K562 (cell line): ENCODE results near the gene GPR78. TPM values are rescaled to one million over a fixed set of nuclear protein-coding genes. Genes with fewer than 3 reads are reported as not detected.

Experiments used
- CBX8 ChIP-seq: fragments of 200-600 bp; sonication (generic); IDR thresholded peaks from 2 replicates; pipeline ENCODE4 v1.6.1; 2012; ENCODE audit warnings: borderline replicate concordance, mixed run types, low read depth, mild to moderate bottlenecking, moderate library complexity, mixed read lengths, low read length, control low read depth, inconsistent platforms; ENCODE audit not compliant: poor library complexity, severe bottlenecking; ENCODE audit errors: extremely low read depth
- CHCHD3 ChIP-seq: fragments of 250-450 bp; sonication (Bioruptor Pico); IDR thresholded peaks from 2 replicates; pipeline ENCODE4 v2.1.2; 2022; ENCODE audit warnings: mild to moderate bottlenecking
- ESRRA ChIP-seq: fragments of 450-650 bp; IDR thresholded peaks from 2 replicates; pipeline ENCODE4 v1.6.1; 2014; ENCODE audit warnings: low read depth, mild to moderate bottlenecking, moderate library complexity, borderline replicate concordance
- HBP1 ChIP-seq: fragments of 450-650 bp; formaldehyde crosslinking; IDR thresholded peaks from 2 replicates; pipeline ENCODE4 v1.4.0; 2022; ENCODE audit warnings: missing genetic modification characterization
- HMG20B ChIP-seq: fragments of 250-450 bp; sonication (Bioruptor Pico); IDR thresholded peaks from 2 replicates; pipeline ENCODE4 v1.5.0; 2021; ENCODE audit warnings: mild to moderate bottlenecking
- PYGO2 ChIP-seq: fragments of 450-650 bp; IDR thresholded peaks from 2 replicates; pipeline ENCODE4 v1.6.1; 2016; ENCODE audit warnings: mild to moderate bottlenecking, missing genetic modification characterization, moderate library complexity, missing compliant biosample characterization
- RCOR1 ChIP-seq, 2 experiments: IDR thresholded peaks; 2 replicates each; pipeline ENCODE4 v1.6.1; 2012; ENCODE audit warnings: low read depth in 2 of 2, low read length in 2 of 2, borderline replicate concordance in 1 of 2, improper control_type of control experiment in 1 of 2
- SMARCA5 ChIP-seq: fragments of 450-650 bp; IDR thresholded peaks from 2 replicates; pipeline ENCODE4 v1.6.1; 2016
- SREBF1 ChIP-seq: fragments of 150-350 bp; IDR thresholded peaks from 2 replicates; pipeline ENCODE4 v1.6.1; 2014; ENCODE audit warnings: antibody characterized with exemption, low read depth, low read length, borderline replicate concordance
- TRIM28 ChIP-seq: fragments of 450-650 bp; IDR thresholded peaks from 2 replicates; pipeline ENCODE4 v1.6.1; 2017
- USF2 ChIP-seq: sonication (generic); formaldehyde crosslinking; IDR thresholded peaks from 2 replicates; pipeline ENCODE4 v1.5.0; 2020; ENCODE audit warnings: missing genetic modification reagents
- XRCC3 ChIP-seq: fragments of 450-650 bp; IDR thresholded peaks from 2 replicates; pipeline ENCODE4 v1.6.1; 2017; ENCODE audit warnings: mild to moderate bottlenecking, moderate library complexity
- ZFP1 ChIP-seq: fragments of 450-650 bp; formaldehyde crosslinking; IDR thresholded peaks from 2 replicates; pipeline ENCODE4 v1.4.0; 2020; ENCODE audit warnings: mild to moderate bottlenecking, mixed read lengths
- ZFP36 ChIP-seq: fragments of 150-350 bp; IDR thresholded peaks from 2 replicates; pipeline ENCODE4 v1.6.1; 2018; ENCODE audit warnings: low read length, low read depth; ENCODE audit not compliant: partially characterized antibody
- ZNF407 ChIP-seq: fragments of 450-650 bp; IDR thresholded peaks from 2 replicates; pipeline ENCODE4 v1.6.1; 2016; ENCODE audit warnings: low read depth
- polyA plus RNA-seq, 8 experiments: library from polyadenylated mRNA; depleted of rRNA in 4 of 8; stranded (reverse) in 5 of 8; unstranded in 3 of 8; fragments of >200 nt; fragmentation: Nextera tagmentation in 2 of 8; fragmentation: Illumina TruSeq in 1 of 8; extraction: Ambion mirVana in 2 of 8; extraction: Trizol in 1 of 8; gene quantifications; 2 replicates each; pipeline versions ENCODE4 v1.2.1 to v1.2.3, GENCODE V29; 2011 to 2014; ENCODE audit warnings: inconsistent platforms in 1 of 8, missing spikeins in 1 of 8
- total RNA-seq, 7 experiments: library from RNA; depleted of rRNA in 6 of 7; stranded (reverse); fragments of >200 nt in 6 of 7; fragmentation: Illumina TruSeq in 2 of 7; extraction: Trizol in 2 of 7; gene quantifications; 2 replicates each; pipeline versions ENCODE4 v1.2.1 to v1.2.3, GENCODE V29; 2011 to 2021; ENCODE audit warnings: low replicate concordance in 1 of 7
- TF ChIP-seq, protein P1 (sequence below): fragments of 200-800 bp; sonication (Bioruptor generic); IDR thresholded peaks from 2 replicates; pipeline ENCODE4 v1.6.1; 2017; ENCODE audit warnings: missing genetic modification characterization, missing compliant biosample characterization

Gene GPR78
- total and polyA plus RNA-seq, 9 of the 15 experiments (the other 6 are each of a cell fraction or from before 2014, with no cell fraction given) = 0.04 to 0.13 (median 0.07) TPM; not detected in 4

DNA sequence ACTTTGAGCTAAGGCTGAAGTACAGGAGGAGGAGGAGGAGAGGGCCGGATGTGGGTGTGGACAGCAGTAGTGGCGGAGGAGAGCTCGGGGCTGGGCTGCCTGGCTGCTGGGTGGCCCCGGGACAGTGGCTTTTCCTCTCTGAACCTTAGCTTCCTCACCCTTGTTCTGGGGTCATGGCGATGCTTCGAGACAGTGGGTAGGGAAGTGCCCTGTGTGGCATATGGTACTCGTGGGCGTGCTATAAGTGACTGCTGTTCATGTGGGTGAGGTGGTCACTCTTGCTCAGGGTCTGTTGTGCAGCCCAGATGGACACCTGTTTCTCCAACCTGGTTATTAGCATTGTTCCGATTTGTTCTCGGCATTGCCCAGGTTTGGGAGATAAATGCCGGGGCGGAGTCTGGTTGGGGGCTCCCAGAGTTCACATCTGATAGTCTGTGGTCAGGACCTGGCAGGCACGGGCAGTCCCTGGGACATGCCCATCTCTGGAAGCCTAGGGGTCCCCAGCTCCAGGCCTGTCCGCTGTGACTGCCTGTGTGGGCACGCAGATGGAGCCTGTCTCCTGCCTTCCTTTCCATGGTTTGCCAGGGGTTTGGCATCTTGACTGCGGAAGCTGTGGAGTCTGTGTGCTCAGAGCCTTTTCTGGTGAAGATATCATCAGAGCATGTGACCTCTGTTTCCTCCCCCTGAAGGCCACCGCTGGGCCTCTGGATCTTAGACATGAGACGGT is 7.4 kb downstream of the GPR78 start (continued):
- TF ChIP-seq PYGO2 (no peak), RCOR1 (IDR thresholded peaks at IDR 0.05; ENCODE audit: borderline replicate concordance in 1 of 2, low read depth in 2 of 2, low read length in 2 of 2) (peak in 1 of 2 experiments; percentile 45; a peak in 1 of 4 replicates), HMG20B (no peak), HBP1 (CRISPR knock-in tag) (no peak), ESRRA (peak; percentile 48; the same call in 1 of the 2 replicates), SMARCA5 (no peak; the same call in 1 of the 2 replicates), ZFP36 (peak; percentile 74), ZNF407 (no peak), CHCHD3 (CRISPR knock-in tag) (no peak), TRIM28 (no peak), XRCC3 (no peak), SREBF1 (no peak), ZFP1 (CRISPR knock-in tag) (no peak), CBX8 (no peak), USF2 (CRISPR knock-in tag) (peak; percentile 65)
- TF ChIP-seq, protein P1, sequence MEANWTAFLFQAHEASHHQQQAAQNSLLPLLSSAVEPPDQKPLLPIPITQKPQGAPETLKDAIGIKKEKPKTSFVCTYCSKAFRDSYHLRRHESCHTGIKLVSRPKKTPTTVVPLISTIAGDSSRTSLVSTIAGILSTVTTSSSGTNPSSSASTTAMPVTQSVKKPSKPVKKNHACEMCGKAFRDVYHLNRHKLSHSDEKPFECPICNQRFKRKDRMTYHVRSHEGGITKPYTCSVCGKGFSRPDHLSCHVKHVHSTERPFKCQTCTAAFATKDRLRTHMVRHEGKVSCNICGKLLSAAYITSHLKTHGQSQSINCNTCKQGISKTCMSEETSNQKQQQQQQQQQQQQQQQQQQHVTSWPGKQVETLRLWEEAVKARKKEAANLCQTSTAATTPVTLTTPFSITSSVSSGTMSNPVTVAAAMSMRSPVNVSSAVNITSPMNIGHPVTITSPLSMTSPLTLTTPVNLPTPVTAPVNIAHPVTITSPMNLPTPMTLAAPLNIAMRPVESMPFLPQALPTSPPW (CRISPR knock-in tag) = peak; percentile 33; the same call in 1 of the 2 replicates
